ENCODE data around the gene ZNF846.
"Not testable (repeated sequence)": the region's sequence is repeated elsewhere in the genome, so short reads cannot be mapped to it uniquely, and the experiment has no call there.

DNA sequence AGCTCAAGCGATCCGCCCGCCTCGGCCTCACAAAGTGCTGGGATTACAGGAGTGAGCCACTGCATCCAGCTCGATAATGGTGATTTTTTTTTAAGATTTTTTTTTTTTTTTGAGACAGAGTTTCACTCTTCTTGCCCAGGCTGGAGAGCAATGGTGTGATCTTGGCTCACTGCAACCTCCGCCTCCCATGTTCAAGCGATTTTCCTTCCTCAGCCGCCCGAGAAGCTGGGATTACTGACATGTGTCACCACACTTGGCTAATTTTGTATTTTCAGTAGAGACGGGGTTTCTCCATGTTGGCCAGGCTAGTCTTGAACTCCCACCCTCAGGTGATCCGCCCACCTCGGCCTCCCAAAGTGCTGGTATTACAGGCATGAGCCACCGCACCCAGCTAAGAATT lies 20.1 kb upstream of the ZNF846 start:
- TF ChIP-seq, protein P1, sequence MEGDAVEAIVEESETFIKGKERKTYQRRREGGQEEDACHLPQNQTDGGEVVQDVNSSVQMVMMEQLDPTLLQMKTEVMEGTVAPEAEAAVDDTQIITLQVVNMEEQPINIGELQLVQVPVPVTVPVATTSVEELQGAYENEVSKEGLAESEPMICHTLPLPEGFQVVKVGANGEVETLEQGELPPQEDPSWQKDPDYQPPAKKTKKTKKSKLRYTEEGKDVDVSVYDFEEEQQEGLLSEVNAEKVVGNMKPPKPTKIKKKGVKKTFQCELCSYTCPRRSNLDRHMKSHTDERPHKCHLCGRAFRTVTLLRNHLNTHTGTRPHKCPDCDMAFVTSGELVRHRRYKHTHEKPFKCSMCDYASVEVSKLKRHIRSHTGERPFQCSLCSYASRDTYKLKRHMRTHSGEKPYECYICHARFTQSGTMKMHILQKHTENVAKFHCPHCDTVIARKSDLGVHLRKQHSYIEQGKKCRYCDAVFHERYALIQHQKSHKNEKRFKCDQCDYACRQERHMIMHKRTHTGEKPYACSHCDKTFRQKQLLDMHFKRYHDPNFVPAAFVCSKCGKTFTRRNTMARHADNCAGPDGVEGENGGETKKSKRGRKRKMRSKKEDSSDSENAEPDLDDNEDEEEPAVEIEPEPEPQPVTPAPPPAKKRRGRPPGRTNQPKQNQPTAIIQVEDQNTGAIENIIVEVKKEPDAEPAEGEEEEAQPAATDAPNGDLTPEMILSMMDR (IDR thresholded peaks at IDR 0.05) = not testable (repeated sequence)
- not testable (repeated sequence) for TF ChIP-seq EP300, POLR2A (IDR thresholded peaks at IDR 0.05)

Measured in tibial nerve (tissue), 4 donors.